Measurements from ENCODE around the gene TRIO.
"Not testable (repeated sequence)": the region's sequence is repeated elsewhere in the genome, so short reads cannot be mapped to it uniquely, and the experiment has no call there.

Gene TRIO

GRCh38 chr5:14142827-14143545 lies at the start of gene TRIO:
Gene TRIO (plus strand): TSS chr5:14143342. CDS start chr5:14143726, 384 bp downstream.
- Histone ChIP-seq H3K9ac (peak within 1 kb of the TSS; percentile 49), H3K27me3 (ENCODE audit: control insufficient read depth, insufficient read depth, low read length) (no peaks in the 10 kb centered on the region), H3K79me2 (peaks cover 12% of the 10 kb centered on the region), H3K9me3 (ENCODE audit: control insufficient read depth, low read length) (no peaks in the 10 kb centered on the region), H2AFZ (peak within 1 kb of the TSS; percentile 100), H3K4me3 (ENCODE audit: low read depth, low read length) (peak within 1 kb of the TSS; percentile 67), H3K4me2 (ENCODE audit: low read length) (peak within 1 kb of the TSS; percentile 91), H3K27ac (peak within 1 kb of the TSS; percentile 83), H3K4me1 (peaks cover 8% of the 10 kb centered on the region), H3K36me3 (ENCODE audit: control insufficient read depth, insufficient read depth, low read length) (no peaks in the 10 kb centered on the region)
- TF ChIP-seq, protein P1, sequence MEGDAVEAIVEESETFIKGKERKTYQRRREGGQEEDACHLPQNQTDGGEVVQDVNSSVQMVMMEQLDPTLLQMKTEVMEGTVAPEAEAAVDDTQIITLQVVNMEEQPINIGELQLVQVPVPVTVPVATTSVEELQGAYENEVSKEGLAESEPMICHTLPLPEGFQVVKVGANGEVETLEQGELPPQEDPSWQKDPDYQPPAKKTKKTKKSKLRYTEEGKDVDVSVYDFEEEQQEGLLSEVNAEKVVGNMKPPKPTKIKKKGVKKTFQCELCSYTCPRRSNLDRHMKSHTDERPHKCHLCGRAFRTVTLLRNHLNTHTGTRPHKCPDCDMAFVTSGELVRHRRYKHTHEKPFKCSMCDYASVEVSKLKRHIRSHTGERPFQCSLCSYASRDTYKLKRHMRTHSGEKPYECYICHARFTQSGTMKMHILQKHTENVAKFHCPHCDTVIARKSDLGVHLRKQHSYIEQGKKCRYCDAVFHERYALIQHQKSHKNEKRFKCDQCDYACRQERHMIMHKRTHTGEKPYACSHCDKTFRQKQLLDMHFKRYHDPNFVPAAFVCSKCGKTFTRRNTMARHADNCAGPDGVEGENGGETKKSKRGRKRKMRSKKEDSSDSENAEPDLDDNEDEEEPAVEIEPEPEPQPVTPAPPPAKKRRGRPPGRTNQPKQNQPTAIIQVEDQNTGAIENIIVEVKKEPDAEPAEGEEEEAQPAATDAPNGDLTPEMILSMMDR (IDR thresholded peaks at IDR 0.05): peak; percentile 59

- not testable (repeated sequence) for H3K36me3 ChIP-seq (ENCODE audit: control insufficient read depth, insufficient read depth, low read length); H3K27ac ChIP-seq; H3K4me3 ChIP-seq (ENCODE audit: low read depth, low read length); H2AFZ ChIP-seq; H3K27me3 ChIP-seq (ENCODE audit: control insufficient read depth, insufficient read depth, low read length); H3K9ac ChIP-seq; H3K9me3 ChIP-seq (ENCODE audit: control insufficient read depth, low read length); H3K4me2 ChIP-seq (ENCODE audit: low read length); H3K4me1 ChIP-seq; H3K79me2 ChIP-seq
These were observed 45.8 kb upstream of the TRIO start for GRCh38 chr5:14097380-14097779.

GRCh38 chr5:14097998-14098471 lies 45.1 kb upstream of the TRIO start:
- no peak overlapping the region for H3K4me3 ChIP-seq (ENCODE audit: low read depth, low read length)
- H3K79me2 ChIP-seq: no peaks in the 10 kb centered on the region
- H3K36me3 ChIP-seq (ENCODE audit: control insufficient read depth, insufficient read depth, low read length): no peaks in the 10 kb centered on the region
- no peak overlapping the region for H2AFZ ChIP-seq
- no peaks in the 10 kb centered on the region for H3K9me3 ChIP-seq (ENCODE audit: control insufficient read depth, low read length)
- no peaks in the 10 kb centered on the region for H3K4me1 ChIP-seq
- no peaks in the 10 kb centered on the region for H3K27me3 ChIP-seq (ENCODE audit: control insufficient read depth, insufficient read depth, low read length)
- H3K9ac ChIP-seq: no peak overlapping the region
- H3K4me2 ChIP-seq (ENCODE audit: low read length): no peak overlapping the region
- TF ChIP-seq, protein P1 (IDR thresholded peaks at IDR 0.05): no peak
- H3K27ac ChIP-seq: no peak overlapping the region

DNA sequence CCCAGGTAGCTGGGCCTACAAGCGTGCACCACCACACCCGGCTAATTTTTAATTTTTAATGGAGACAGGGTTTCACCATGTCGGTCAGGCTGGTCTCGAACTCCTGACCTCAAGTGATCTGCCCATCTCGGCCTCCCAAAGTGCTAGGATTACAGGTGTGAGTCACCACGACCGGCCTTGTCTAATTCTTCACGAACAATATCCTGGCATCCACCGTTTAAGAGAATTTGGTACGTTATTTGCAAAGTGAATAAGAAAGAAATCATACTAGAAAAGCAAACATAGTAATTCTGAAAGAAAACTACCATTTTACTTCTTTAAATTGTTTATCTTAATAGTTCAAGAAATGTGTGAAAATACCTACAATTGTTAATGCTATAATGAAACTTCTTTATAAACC lies 42.9 kb upstream of the TRIO start:
- Histone ChIP-seq H3K9ac (no peak overlapping the region), H3K9me3 (ENCODE audit: control insufficient read depth, low read length) (no peaks in the 10 kb centered on the region)
- TF ChIP-seq, protein P1 (IDR thresholded peaks at IDR 0.05): no peak

DNA sequence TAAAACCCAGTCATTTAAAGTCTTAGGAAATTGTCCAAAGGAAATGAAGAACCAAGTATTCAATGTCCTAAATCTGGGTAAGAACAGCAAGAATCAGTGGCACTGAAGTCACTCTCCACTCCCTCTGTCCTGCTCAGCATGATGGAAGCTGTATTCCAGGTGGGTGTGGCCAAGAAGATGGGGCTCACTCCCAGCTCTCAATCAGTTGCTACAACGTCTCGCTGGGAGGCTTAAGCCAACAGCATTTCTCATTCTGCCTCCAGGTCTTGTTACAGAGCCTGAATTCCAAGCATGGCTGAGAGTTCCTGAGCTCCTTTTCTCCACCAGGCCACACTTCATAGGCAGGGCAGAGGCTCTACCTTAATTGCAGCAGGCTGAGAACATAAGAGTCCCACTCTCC lies 41.2 kb upstream of the TRIO start:
- Histone ChIP-seq H2AFZ (no peak overlapping the region), H3K79me2 (no peaks in the 10 kb centered on the region), H3K4me1 (no peaks in the 10 kb centered on the region), H3K9ac (no peak overlapping the region), H3K27me3 (ENCODE audit: control insufficient read depth, insufficient read depth, low read length) (no peaks in the 10 kb centered on the region), H3K27ac (no peak overlapping the region), H3K4me2 (ENCODE audit: low read length) (no peak overlapping the region), H3K36me3 (ENCODE audit: control insufficient read depth, insufficient read depth, low read length) (no peaks in the 10 kb centered on the region), H3K4me3 (ENCODE audit: low read depth, low read length) (no peak overlapping the region), H3K9me3 (ENCODE audit: control insufficient read depth, low read length) (no peaks in the 10 kb centered on the region)
- TF ChIP-seq, protein P1 (IDR thresholded peaks at IDR 0.05): no peak

More for the DNA sequence above, 42.9 kb upstream of the TRIO start:
- Histone ChIP-seq H3K4me2 (ENCODE audit: low read length) (no peak overlapping the region), H3K4me1 (no peaks in the 10 kb centered on the region), H3K79me2 (no peaks in the 10 kb centered on the region), H3K4me3 (ENCODE audit: low read depth, low read length) (no peak overlapping the region), H3K27ac (no peak overlapping the region), H2AFZ (no peak overlapping the region), H3K36me3 (ENCODE audit: control insufficient read depth, insufficient read depth, low read length) (no peaks in the 10 kb centered on the region), H3K27me3 (ENCODE audit: control insufficient read depth, insufficient read depth, low read length) (no peaks in the 10 kb centered on the region)
